Activated naive CD4-positive, alpha-beta T cell treated with anti-CD3 and anti-CD28 coated beads, Interleukin-2, amount 10 ng/mL, durations not matched to agents 7 days and 5 days (primary cell): ENCODE results near the gene MSI2.
"Not testable (repeated sequence)": the region's sequence is repeated elsewhere in the genome, so short reads cannot be mapped to it uniquely, and the experiment has no call there.

ENCODE experiments used
- CTCF ChIA-PET: fragments of 350-600 bp; sonication (Branson Sonifier 250); formaldehyde crosslinking; loops from one replicate; lab custom pipeline; 2021; ENCODE audit warnings: antibody characterized with exemption; lab: Charles Lee
- DNase-seq: peaks from one replicate; pipeline ENCODE4 v3.0.0-alpha.2; 2020
- H3K27ac Mint-ChIP-seq: one replicate; pipeline ENCODE4 v1.8.0; 2021; ENCODE audit warnings: mild to moderate bottlenecking, moderate library complexity, mixed read lengths
- H3K27me3 Mint-ChIP-seq: one replicate; pipeline ENCODE4 v1.8.0; 2021; ENCODE audit warnings: mild to moderate bottlenecking, mixed read lengths
- H3K36me3 Mint-ChIP-seq: one replicate; pipeline ENCODE4 v1.8.0; 2021; ENCODE audit warnings: mixed read lengths
- H3K4me1 Mint-ChIP-seq: one replicate; pipeline ENCODE4 v1.8.0; 2021; ENCODE audit warnings: mixed read lengths
- H3K4me3 Mint-ChIP-seq: one replicate; pipeline ENCODE4 v1.8.0; 2021; ENCODE audit warnings: mild to moderate bottlenecking, moderate library complexity, mixed read lengths
- H3K9me3 Mint-ChIP-seq: one replicate; pipeline ENCODE4 v1.8.0; 2021; ENCODE audit warnings: mixed read lengths

The MSI2 gene

DNA sequence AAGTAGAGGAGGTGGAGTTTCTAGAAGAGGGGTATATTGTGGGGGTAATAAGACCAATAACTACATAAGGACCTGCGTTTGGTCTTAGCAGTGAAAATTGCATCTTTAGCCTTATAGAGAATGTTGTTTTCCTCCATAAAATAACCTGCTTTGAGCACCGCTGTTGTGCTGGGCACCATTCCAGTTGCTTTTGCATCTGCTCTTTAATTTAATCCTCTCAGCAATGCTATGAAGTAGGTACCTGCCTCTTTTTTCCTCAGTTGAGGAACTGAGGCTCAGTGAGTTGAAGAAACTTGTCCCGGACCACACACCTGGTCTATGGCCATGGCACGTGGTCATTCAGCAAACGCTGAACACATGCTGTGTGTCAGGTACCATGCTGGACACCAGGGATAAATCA is 238.1 kb downstream of the MSI2 start:
- Mint-ChIP-seq H3K4me3 (no peak overlapping the region), H3K27ac (no peak overlapping the region), H3K36me3 (peaks cover 2% of the 10 kb centered on the region), H3K4me1 (peaks cover 3% of the 10 kb centered on the region), H3K9me3 (no peaks in the 10 kb centered on the region), H3K27me3 (no peaks in the 10 kb centered on the region)
- CTCF ChIA-PET = no interaction called here
- no peak for DNase-seq

DNA sequence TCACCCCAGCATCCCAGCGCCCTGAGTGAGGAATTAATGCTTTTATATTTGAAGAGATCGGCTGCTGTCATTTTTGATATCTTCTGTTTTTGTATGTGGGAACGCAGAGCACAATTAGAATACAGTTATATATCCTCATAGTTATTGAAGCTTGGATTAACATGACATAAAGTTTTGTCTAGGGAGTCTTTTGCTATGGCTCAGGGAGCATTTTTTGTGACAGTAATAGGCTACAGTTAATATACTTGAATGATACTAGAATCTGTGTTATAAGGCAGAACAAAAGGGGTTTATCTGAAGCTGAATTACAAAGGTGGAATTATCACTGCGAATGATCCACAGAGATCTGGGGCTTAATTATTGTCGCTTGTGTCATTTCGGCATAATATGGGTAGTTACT is 239.4 kb downstream of the MSI2 start:
- no peak for DNase-seq
- H3K4me1 Mint-ChIP-seq = peaks cover 6% of the 10 kb centered on the region
- H3K4me3 Mint-ChIP-seq = no peak overlapping the region
- H3K27me3 Mint-ChIP-seq = no peaks in the 10 kb centered on the region
- H3K36me3 Mint-ChIP-seq = peaks cover 4% of the 10 kb centered on the region
- CTCF ChIA-PET = no interaction called here
- H3K9me3 Mint-ChIP-seq = no peaks in the 10 kb centered on the region
- H3K27ac Mint-ChIP-seq = peak overlapping the region; percentile 49

DNA sequence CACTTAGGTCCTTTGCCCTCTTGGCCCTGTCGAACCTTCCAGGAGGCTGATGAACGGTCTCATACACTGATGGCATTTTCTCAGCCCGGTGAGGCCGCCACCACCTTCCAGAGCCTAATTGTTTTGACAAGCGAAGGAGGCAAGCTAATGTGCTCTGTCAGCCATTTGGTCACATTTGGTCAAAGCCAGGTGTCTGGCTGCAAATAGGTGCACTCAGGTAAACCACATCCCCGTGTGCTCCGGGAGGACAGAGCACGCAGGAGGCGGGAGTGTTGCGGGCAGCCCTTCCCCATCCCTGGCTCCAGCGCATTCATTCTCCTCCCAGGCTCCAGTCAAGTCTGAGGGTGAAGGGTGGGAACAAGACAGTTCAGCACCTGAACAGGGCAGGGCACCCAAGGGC is 240.1 kb downstream of the MSI2 start:
- peaks cover 6% of the 10 kb centered on the region for H3K4me1 Mint-ChIP-seq
- peaks cover 4% of the 10 kb centered on the region for H3K36me3 Mint-ChIP-seq
- no peaks in the 10 kb centered on the region for H3K9me3 Mint-ChIP-seq
- DNase-seq = no peak
- no peak overlapping the region for H3K4me3 Mint-ChIP-seq
- CTCF ChIA-PET = no interaction called here
- no peaks in the 10 kb centered on the region for H3K27me3 Mint-ChIP-seq
- no peak overlapping the region for H3K27ac Mint-ChIP-seq

DNA sequence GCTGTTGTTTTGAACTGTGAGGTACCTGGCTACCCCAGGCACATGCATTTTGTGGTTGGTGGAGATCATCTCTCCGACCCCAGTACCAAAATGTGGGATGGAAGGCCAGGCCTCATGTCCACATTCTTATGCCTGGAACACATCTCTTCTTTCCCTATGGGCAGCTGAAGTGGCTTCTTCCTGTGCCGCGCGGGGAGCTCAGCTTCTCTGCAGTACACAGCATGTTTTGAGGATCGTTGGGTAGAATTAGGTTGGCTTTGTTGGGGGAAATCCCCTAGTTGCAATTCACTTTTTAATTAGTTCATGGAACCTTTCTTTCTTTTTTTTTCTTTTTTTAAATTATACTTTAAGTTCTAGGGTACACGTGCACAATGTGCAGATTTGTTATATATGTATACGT is 242.1 kb downstream of the MSI2 start:
- DNase-seq = no peak
- Mint-ChIP-seq H3K36me3 (peaks cover 4% of the 10 kb centered on the region), H3K4me3 (no peak overlapping the region), H3K9me3 (no peaks in the 10 kb centered on the region), H3K4me1 (peaks cover 6% of the 10 kb centered on the region), H3K27ac (no peak overlapping the region), H3K27me3 (no peaks in the 10 kb centered on the region)
- CTCF ChIA-PET = interaction anchor here (0.8 to 2.0 kb wide), 2 partner anchors 59 to 241 kb away, joined by 3 to 4 read pairs; no protein-coding TSS in a partner anchor

DNA sequence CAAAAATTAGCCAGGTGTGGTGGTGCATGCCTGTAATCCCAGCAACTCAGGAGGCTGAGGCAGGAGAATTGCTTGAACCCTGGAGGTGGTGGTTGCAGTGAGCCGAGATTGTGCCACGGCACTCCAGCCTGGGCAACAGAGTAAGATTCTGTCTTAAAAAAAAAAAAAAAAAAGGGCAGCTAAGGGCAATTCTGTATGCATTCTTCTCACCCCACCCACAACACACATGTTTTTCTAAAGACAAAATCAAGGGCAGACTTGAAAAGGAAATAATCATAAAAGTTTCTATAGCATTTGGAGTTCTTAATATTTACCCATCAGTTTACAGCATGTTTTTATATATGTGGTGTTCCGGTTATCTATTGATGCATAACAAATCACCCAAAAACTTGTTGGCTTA is 242.9 kb downstream of the MSI2 start:
- not testable (repeated sequence) for H3K4me1 Mint-ChIP-seq, H3K27ac Mint-ChIP-seq, DNase-seq, H3K9me3 Mint-ChIP-seq, H3K36me3 Mint-ChIP-seq, H3K4me3 Mint-ChIP-seq, H3K27me3 Mint-ChIP-seq
- CTCF ChIA-PET = interaction anchor here (2.0 kb wide), 1 partner anchor 59 kb away, joined by 4 read pairs; no protein-coding TSS in a partner anchor

DNA sequence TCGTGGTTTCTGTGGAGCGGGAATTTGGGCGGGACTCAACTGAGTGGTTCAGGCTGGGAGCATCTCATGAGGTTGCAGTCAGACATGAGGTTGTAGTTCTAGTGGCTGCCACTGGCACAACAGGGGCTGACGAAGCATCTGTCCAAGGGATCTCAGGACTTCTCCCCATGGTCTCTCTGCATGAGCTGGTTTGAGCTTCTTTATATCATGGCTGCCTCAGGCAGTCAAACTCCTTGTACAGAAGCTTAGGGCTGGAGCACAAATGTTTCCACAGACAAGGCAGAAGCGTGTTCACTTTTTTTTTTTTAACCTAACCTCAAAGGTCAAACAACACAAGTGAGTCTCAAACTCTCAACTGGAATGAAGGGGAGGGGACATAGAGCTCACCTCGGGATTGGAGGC is 243.3 kb downstream of the MSI2 start:
- Mint-ChIP-seq H3K36me3 (peaks cover 3% of the 10 kb centered on the region), H3K9me3 (no peaks in the 10 kb centered on the region), H3K27me3 (no peaks in the 10 kb centered on the region), H3K27ac (no peak overlapping the region), H3K4me3 (no peak overlapping the region), H3K4me1 (peaks cover 6% of the 10 kb centered on the region)
- DNase-seq = no peak
- CTCF ChIA-PET = interaction anchor here (0.8 to 2.0 kb wide), 3 partner anchors 20 to 256 kb away, joined by 3 to 4 read pairs (median 4); no protein-coding TSS in a partner anchor

DNA sequence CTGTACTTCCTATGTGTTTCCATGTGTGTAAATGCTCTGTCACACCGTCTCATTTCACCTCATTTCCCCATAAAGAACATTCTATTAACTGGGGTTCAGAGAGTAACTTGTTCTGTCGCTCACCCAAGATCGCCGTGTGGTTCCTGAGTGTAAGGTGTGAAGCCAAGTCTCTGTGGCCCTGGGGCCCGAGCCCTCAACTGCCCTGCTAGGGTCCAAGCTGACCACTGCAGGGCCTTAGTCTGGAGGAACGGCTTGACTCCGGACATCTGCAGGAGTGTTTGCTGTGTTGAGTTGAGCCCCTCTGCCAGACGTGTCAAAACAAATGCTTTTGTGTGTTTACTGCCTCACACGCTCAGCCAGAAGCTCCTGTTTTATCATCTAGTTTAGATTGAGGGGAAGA is 244.7 kb downstream of the MSI2 start:
- Mint-ChIP-seq H3K36me3 (peaks cover 3% of the 10 kb centered on the region), H3K27me3 (no peaks in the 10 kb centered on the region), H3K27ac (no peak overlapping the region), H3K4me3 (no peak overlapping the region), H3K9me3 (no peaks in the 10 kb centered on the region), H3K4me1 (peaks cover 6% of the 10 kb centered on the region)
- no peak for DNase-seq
- CTCF ChIA-PET = interaction anchor here (1.4 kb wide), 1 partner anchor 257 kb away, joined by 4 read pairs; no protein-coding TSS in a partner anchor

DNA sequence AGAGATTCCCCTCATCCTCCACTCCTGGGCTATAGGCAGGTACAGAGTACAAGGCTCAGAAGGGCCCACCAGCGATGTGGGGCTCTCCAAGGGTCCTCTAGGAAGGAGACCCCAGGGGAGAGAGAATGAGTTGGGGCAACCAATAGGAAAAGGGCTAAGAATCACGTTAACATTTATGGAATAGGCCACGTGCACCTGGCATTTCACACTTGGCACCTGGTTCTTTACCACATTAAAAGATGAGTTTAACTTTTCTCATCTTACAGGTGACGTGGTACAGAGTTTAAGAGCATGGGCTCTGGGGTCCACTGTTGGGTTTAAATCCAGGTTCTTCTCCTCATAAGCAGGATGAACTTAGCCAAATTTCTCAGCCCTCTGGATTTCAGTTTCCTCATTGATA is 245.7 kb downstream of the MSI2 start:
- peaks cover 3% of the 10 kb centered on the region for H3K36me3 Mint-ChIP-seq
- no peak overlapping the region for H3K27ac Mint-ChIP-seq
- CTCF ChIA-PET = no interaction called here
- no peaks in the 10 kb centered on the region for H3K9me3 Mint-ChIP-seq
- DNase-seq = no peak
- H3K27me3 Mint-ChIP-seq = no peaks in the 10 kb centered on the region
- H3K4me1 Mint-ChIP-seq = peaks cover 6% of the 10 kb centered on the region
- H3K4me3 Mint-ChIP-seq = no peak overlapping the region

DNA sequence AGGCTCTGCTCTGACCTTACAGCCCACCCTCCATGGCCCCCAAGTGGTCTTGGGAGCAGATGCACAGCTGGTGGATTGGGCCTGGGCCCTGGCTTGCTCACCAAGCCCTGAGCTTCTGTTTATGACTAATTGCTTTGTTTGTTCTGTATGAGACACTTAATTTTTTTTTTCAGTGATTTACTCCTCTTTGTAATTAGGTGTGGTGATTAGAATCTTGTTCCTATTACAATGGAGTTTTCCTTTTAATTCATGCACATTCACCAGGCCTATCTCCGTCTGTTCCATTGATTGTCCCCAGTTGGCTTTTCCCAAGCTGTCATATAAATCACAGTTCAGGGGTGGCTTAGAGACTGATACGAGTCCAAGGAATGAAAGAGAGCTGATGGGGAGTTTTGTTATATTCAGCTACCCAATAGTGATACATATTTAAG is 246.5 kb downstream of the MSI2 start:
- CTCF ChIA-PET = no interaction called here
- no peak overlapping the region for H3K27ac Mint-ChIP-seq
- H3K4me3 Mint-ChIP-seq = no peak overlapping the region
- peaks cover 6% of the 10 kb centered on the region for H3K4me1 Mint-ChIP-seq
- H3K36me3 Mint-ChIP-seq = peaks cover 3% of the 10 kb centered on the region
- H3K27me3 Mint-ChIP-seq = no peaks in the 10 kb centered on the region
- H3K9me3 Mint-ChIP-seq = no peaks in the 10 kb centered on the region
- DNase-seq = no peak

DNA sequence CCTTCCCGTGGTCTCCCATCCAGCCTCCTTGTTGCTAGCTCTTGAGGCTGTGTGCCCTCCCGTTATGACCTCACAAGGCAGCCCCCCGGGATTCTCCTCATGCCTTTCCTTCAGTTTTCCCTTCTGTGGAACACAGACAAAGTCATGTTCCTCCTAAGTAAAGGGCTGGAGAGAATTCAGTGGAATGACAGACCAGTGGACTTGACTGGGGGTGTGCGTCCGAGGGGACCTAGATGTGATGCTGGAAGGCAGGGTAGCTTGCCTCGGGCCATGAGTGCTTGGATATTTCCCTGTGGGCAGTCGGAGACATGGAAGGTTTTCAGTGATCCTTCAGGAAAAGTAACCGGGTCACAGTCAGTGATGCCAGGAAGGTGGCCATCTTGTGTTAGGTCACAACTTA is 247.9 kb downstream of the MSI2 start:
- peaks cover 3% of the 10 kb centered on the region for H3K36me3 Mint-ChIP-seq
- peaks cover 5% of the 10 kb centered on the region for H3K4me1 Mint-ChIP-seq
- no peak for DNase-seq
- H3K9me3 Mint-ChIP-seq = no peaks in the 10 kb centered on the region
- H3K27ac Mint-ChIP-seq = no peak overlapping the region
- no peaks in the 10 kb centered on the region for H3K27me3 Mint-ChIP-seq
- CTCF ChIA-PET = interaction anchor here (1.0 kb wide), 1 partner anchor 260 kb away, joined by 4 read pairs; no protein-coding TSS in a partner anchor
- H3K4me3 Mint-ChIP-seq = no peak overlapping the region

DNA sequence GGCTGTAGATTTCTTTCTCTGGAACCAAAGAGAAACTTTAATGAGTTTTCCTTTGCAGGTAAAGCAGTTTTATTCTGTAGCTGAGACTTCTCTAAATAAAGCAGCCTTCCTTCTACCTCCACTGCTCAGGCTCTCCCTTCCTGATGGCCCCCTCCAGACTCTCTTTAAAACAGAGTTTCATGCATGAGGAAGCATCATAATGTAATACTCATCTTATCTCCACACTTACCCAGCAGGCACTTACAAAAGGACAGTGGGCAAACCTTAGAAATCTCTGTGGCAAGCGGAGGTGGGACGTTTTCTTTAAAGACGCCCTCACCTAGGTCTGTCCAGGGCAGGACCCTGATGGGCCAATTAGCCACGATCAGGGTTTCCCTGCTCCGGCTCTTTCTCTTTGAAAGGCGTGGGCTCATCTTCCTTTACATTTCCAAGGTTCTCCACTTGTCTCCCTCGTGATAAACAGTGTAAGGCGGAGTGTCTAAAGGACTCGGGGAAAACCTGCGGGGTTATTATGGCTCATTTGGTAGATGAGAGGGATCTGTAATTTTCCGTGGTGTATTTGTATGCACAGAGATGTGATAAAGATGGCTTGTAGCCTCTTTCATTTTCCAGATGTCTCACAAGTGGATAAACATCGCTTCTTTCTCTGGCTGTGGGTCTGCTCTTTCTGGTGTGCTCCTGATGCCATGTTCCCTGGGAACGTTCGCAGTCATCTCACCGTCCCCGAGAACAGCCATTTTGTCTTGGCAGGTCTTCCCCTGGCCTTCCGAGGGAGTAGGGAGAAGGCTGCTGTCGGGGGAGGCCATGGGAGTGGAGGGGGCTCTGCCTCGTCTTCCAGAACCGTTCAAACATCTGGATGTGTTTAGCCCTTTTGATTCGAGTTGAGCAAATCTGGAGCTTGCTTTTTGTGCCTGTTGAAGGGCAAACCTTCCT is 249.8 kb downstream of the MSI2 start:
- Mint-ChIP-seq H3K27ac (no peak overlapping the region), H3K36me3 (no peaks in the 10 kb centered on the region), H3K27me3 (no peaks in the 10 kb centered on the region), H3K4me3 (no peak overlapping the region), H3K4me1 (no peaks in the 10 kb centered on the region), H3K9me3 (no peaks in the 10 kb centered on the region)
- CTCF ChIA-PET = no interaction called here
- no peak for DNase-seq

DNA sequence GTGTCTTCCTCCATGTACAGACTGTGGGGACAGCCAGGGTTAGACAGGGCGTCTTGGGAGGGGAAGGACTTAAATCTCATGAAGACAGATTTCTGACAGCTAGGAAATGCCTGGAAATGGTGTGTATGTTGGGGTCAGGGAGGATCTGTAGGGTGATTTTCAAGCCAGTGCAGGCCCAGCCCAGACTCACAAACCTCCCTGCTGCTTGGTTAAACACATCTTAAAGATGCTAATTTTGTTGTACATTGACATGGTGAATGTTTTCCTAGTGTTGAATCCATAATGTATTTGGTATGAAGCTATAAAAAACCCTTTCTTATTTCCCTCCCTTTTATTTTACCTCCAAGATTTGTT is 250.4 kb downstream of the MSI2 start:
- no peak overlapping the region for H3K4me3 Mint-ChIP-seq
- H3K4me1 Mint-ChIP-seq = no peaks in the 10 kb centered on the region
- no peaks in the 10 kb centered on the region for H3K36me3 Mint-ChIP-seq
- CTCF ChIA-PET = no interaction called here
- no peak for DNase-seq
- no peak overlapping the region for H3K27ac Mint-ChIP-seq
- H3K9me3 Mint-ChIP-seq = no peaks in the 10 kb centered on the region
- H3K27me3 Mint-ChIP-seq = no peaks in the 10 kb centered on the region

DNA sequence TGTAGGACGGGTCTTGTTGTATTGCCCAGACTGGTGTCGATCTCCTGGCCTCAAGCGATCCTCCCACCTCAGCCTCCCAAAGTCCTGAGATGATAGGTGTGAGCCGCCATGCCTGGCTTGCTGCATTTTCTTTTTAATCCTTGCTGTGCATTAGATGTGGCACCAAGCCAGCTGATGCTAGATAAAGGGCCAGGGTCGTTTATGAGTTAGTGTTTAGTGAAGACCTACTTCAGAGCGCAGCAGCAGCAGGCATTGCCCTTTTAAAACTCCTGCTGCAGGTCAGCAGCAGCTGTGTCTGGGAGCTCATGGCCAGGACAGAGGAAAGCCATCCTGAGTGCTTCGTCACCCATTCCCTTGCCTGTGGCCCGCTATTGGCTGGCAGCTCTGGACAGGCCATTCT is 251.5 kb downstream of the MSI2 start:
- Mint-ChIP-seq H3K4me1 (no peaks in the 10 kb centered on the region), H3K27me3 (no peaks in the 10 kb centered on the region), H3K36me3 (no peaks in the 10 kb centered on the region), H3K4me3 (no peak overlapping the region), H3K27ac (no peak overlapping the region), H3K9me3 (no peaks in the 10 kb centered on the region)
- CTCF ChIA-PET = no interaction called here
- no peak for DNase-seq

DNA sequence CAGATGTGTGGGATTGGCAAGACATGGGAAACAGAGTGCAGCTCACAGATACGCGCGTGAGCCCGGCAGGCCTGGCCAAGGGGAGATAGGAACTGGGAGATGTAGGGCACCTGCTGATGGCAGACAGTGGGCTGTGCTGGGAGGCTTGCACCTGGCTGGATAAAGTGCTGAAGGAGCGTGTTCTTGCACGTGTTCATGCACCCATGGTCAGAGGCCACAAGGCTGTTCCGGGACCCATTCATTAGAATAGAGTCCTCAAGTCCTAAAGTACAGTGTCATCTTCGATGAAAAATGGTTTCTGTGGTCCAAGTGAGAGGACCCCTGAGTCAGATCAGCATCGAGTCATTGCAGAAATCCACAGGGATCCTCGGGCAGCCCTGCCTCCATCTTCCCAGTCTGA is 252.3 kb downstream of the MSI2 start:
- Mint-ChIP-seq H3K36me3 (no peaks in the 10 kb centered on the region), H3K9me3 (no peaks in the 10 kb centered on the region), H3K4me1 (no peaks in the 10 kb centered on the region), H3K27me3 (no peaks in the 10 kb centered on the region), H3K27ac (no peak overlapping the region), H3K4me3 (no peak overlapping the region)
- CTCF ChIA-PET = interaction anchor here (1.3 kb wide), 1 partner anchor 10 kb away, joined by 4 read pairs; no protein-coding TSS in a partner anchor
- no peak for DNase-seq
